A673 (cell line): Measurements from ENCODE around the gene SLC35E3. TPM values are rescaled to one million over a fixed set of nuclear protein-coding genes. Genes with fewer than 3 reads are reported as not detected.
"Not testable (repeated sequence)": the region's sequence is repeated elsewhere in the genome, so short reads cannot be mapped to it uniquely, and the experiment has no call there.

Source experiments
- BruUV-seq: library from RNA; stranded (reverse); fragments of 400-500 nt; replicated peaks from 2 replicates; lab custom pipeline; 2021; lab: Mats Ljungman, UMichigan
- CTCF ChIA-PET: fragments of 300-600 bp; sonication (Branson Sonifier 250); formaldehyde crosslinking; loops from one replicate; lab custom pipeline; 2022; ENCODE audit warnings: antibody characterized with exemption; lab: Charles Lee
- POLR2A ChIA-PET: fragments of 300-600 bp; sonication (Branson Sonifier 250); formaldehyde crosslinking; loops from one replicate; lab custom pipeline; 2022; ENCODE audit warnings: antibody characterized with exemption; ENCODE audit not compliant: low non-redundant PET; lab: Charles Lee
- DNase-seq: peaks from one replicate; pipeline ENCODE4 v3.0.0-alpha.2; 2015; ENCODE audit warnings: low spot score
- H3K27ac ChIP-seq: fragments of 200-600 bp; sonication (generic); 2 replicates; pipeline ENCODE4 v1.5.1; 2016; ENCODE audit warnings: mixed run types, low read depth, mild to moderate bottlenecking, mixed read lengths, antibody characterized with exemption, low read length; ENCODE audit not compliant: poor library complexity, severe bottlenecking
- H3K27me3 ChIP-seq: fragments of 200-600 bp; sonication (generic); replicated peaks from 2 replicates; pipeline ENCODE4 v1.6.1; 2017; ENCODE audit warnings: mixed run types, low read depth, mild to moderate bottlenecking, mixed read lengths, antibody characterized with exemption, low read length; ENCODE audit not compliant: insufficient read depth, poor library complexity
- H3K36me3 ChIP-seq: fragments of 200-600 bp; sonication (generic); 2 replicates; pipeline ENCODE4 v1.6.1; 2016; ENCODE audit warnings: mixed run types, mild to moderate bottlenecking, mixed read lengths, antibody characterized with exemption, low read length; ENCODE audit not compliant: insufficient read depth, poor library complexity, severe bottlenecking
- H3K4me1 ChIP-seq: fragments of 200-600 bp; sonication (generic); 2 replicates; pipeline ENCODE4 v1.6.1; 2017; ENCODE audit warnings: mixed run types, mild to moderate bottlenecking, mixed read lengths, antibody characterized with exemption, low read length; ENCODE audit not compliant: insufficient read depth, poor library complexity, severe bottlenecking
- H3K4me3 ChIP-seq: fragments of 200-600 bp; sonication (generic); 2 replicates; pipeline ENCODE4 v1.5.1; 2016; ENCODE audit warnings: low read depth, mixed run types, mild to moderate bottlenecking, mixed read lengths, low read length; ENCODE audit not compliant: poor library complexity, severe bottlenecking
- H3K9me3 ChIP-seq: fragments of 200-600 bp; sonication (generic); 2 replicates; pipeline ENCODE4 v1.6.1; 2016; ENCODE audit warnings: mixed run types, low read depth, mild to moderate bottlenecking, mixed read lengths, antibody characterized with exemption, low read length; ENCODE audit not compliant: poor library complexity, severe bottlenecking
- CTCF ChIP-seq: fragments of 300-800, 200-600 bp; sonication (generic); conservative IDR thresholded peaks from 2 replicates; pipeline ENCODE4 v1.5.1; 2017; ENCODE audit warnings: low read depth, mild to moderate bottlenecking, antibody characterized with exemption, low read length, moderate library complexity, mixed read lengths
- EZH2 ChIP-seq: fragments of 200-600 bp; sonication (generic); IDR thresholded peaks from 2 replicates; pipeline ENCODE4 v1.6.1; 2017; ENCODE audit warnings: borderline replicate concordance, low read depth, mild to moderate bottlenecking, mixed read lengths, antibody characterized with exemption, low read length; ENCODE audit not compliant: poor library complexity, severe bottlenecking
- intact Hi-C: fragments of 100-400 bp; cut with micrococcal nuclease; formaldehyde crosslinking; loops from one replicate; pipeline ENCODE4 v1.10.0; 2022; ENCODE audit not compliant: unreplicated experiment
- total RNA-seq: library from RNA; stranded (reverse); gene quantifications from 2 replicates; pipeline ENCODE4 v1.2.3, GENCODE V29; 2021

Gene SLC35E3
- total RNA-seq, 1 experiment from 2014 or later, result 10.1 TPM

GRCh38 chr12:68800294-68800693, 54.3 kb downstream of the SLC35E3 start:
- BruUV-seq, result no TSS peak
- CTCF ChIA-PET, result no interaction called here
- no peak for TF ChIP-seq CTCF
- no peak for TF ChIP-seq EZH2
- no peak for DNase-seq
- Histone ChIP-seq H3K36me3 (no peaks in the 10 kb centered on the region), H3K4me1 (no peaks in the 10 kb centered on the region), H3K27me3 (no peaks in the 10 kb centered on the region), H3K27ac (no peak overlapping the region), H3K9me3 (no peaks in the 10 kb centered on the region), H3K4me3 (no peak overlapping the region)
- intact Hi-C loops, result loop anchor here (10.0 kb wide), 1 partner anchor 575 kb away; the partner anchor contains the start of gene IL26
- POLR2A ChIA-PET, result interaction anchor here (0.6 kb wide), 1 partner anchor 8 kb away, joined by 5 read pairs; the partner anchor contains the start of gene MDM2

- not testable (repeated sequence) for BruUV-seq
These were observed 55.1 kb downstream of the SLC35E3 start for GRCh38 chr12:68801124-68801523.

GRCh38 chr12:68802372-68802745, 56.4 kb downstream of the SLC35E3 start:
- POLR2A ChIA-PET, H3K4me3 ChIP-seq, H3K36me3 ChIP-seq, H3K9me3 ChIP-seq, H3K27ac ChIP-seq, DNase-seq, H3K27me3 ChIP-seq, CTCF ChIA-PET, BruUV-seq, H3K4me1 ChIP-seq: not testable (repeated sequence)
- intact Hi-C loops, result loop anchor here (10.0 kb wide), 1 partner anchor 578 kb away; the partner anchor contains the start of gene IL26

More at GRCh38 chr12:68801124-68801523, 55.1 kb downstream of the SLC35E3 start:
- DNase-seq, H3K4me1 ChIP-seq, H3K9me3 ChIP-seq, POLR2A ChIA-PET, H3K27ac ChIP-seq, H3K36me3 ChIP-seq, H3K27me3 ChIP-seq, CTCF ChIA-PET, H3K4me3 ChIP-seq: not testable (repeated sequence)
- intact Hi-C loops, result loop anchor here (10.0 kb wide), 1 partner anchor 576 kb away; the partner anchor contains the start of gene IL26

GRCh38 chr12:68802911-68803651, 57.1 kb downstream of the SLC35E3 start:
- H3K27me3 ChIP-seq, H3K36me3 ChIP-seq, H3K27ac ChIP-seq, POLR2A ChIA-PET, H3K4me1 ChIP-seq, CTCF ChIA-PET, H3K4me3 ChIP-seq, DNase-seq, H3K9me3 ChIP-seq, BruUV-seq: not testable (repeated sequence)
- intact Hi-C loops, result loop anchor here (10.0 kb wide), 1 partner anchor 578 kb away; the partner anchor contains the start of gene IL26
